ENCODE data around the gene OR52I1. TPM values are rescaled to one million over a fixed set of nuclear protein-coding genes. Genes with fewer than 3 reads are reported as not detected.

OR52I1 gene
- total RNA-seq, 1 donor from 2014 or later = 0.27 TPM

GRCh38 chr11:4559527-4560440, 34.1 kb upstream of the OR52I1 start:
- Mint-ChIP-seq H3K36me3 (ENCODE audit: unreplicated experiment) (peaks cover 17% of the 10 kb centered on the region), H3K4me1 (ENCODE audit: low read depth, unreplicated experiment) (no peaks in the 10 kb centered on the region), H3K9me3 (ENCODE audit: unreplicated experiment) (peaks cover 2% of the 10 kb centered on the region), H3K27me3 (ENCODE audit: unreplicated experiment) (no peaks in the 10 kb centered on the region), H3K27ac (ENCODE audit: unreplicated experiment) (no peak overlapping the region), H3K4me3 (ENCODE audit: unreplicated experiment) (no peak overlapping the region)
- TF ChIP-seq, protein P1, sequence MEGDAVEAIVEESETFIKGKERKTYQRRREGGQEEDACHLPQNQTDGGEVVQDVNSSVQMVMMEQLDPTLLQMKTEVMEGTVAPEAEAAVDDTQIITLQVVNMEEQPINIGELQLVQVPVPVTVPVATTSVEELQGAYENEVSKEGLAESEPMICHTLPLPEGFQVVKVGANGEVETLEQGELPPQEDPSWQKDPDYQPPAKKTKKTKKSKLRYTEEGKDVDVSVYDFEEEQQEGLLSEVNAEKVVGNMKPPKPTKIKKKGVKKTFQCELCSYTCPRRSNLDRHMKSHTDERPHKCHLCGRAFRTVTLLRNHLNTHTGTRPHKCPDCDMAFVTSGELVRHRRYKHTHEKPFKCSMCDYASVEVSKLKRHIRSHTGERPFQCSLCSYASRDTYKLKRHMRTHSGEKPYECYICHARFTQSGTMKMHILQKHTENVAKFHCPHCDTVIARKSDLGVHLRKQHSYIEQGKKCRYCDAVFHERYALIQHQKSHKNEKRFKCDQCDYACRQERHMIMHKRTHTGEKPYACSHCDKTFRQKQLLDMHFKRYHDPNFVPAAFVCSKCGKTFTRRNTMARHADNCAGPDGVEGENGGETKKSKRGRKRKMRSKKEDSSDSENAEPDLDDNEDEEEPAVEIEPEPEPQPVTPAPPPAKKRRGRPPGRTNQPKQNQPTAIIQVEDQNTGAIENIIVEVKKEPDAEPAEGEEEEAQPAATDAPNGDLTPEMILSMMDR (IDR thresholded peaks at IDR 0.05; ENCODE audit: partially characterized antibody, unreplicated experiment) = no peak
- no peak for DNase-seq

DNA sequence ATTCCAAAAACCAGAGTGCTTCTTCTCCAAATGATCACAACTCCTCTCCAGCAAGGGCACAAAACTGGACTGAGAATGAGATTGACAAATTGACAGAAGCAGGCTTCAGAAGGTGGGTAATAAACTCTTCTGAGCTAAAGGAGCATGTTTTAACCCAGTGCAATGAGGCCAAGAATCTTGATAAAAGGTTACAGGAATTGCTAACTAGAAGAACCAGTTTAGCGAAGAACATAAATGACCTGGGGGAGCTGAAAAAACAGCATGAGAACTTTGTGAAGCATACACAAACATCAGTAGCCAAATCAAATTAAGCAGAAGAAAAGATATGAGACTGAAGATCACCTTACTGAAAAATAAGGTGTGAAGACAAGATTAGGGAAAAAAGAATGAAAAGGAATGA, 33.4 kb upstream of the OR52I1 start:
- no peak overlapping the region for H3K27ac Mint-ChIP-seq (ENCODE audit: unreplicated experiment)
- no peaks in the 10 kb centered on the region for H3K4me1 Mint-ChIP-seq (ENCODE audit: low read depth, unreplicated experiment)
- peaks cover 2% of the 10 kb centered on the region for H3K9me3 Mint-ChIP-seq (ENCODE audit: unreplicated experiment)
- H3K36me3 Mint-ChIP-seq (ENCODE audit: unreplicated experiment) = peaks cover 17% of the 10 kb centered on the region
- no peaks in the 10 kb centered on the region for H3K27me3 Mint-ChIP-seq (ENCODE audit: unreplicated experiment)
- TF ChIP-seq, protein P1 (IDR thresholded peaks at IDR 0.05; ENCODE audit: partially characterized antibody, unreplicated experiment) = no peak
- no peak overlapping the region for H3K4me3 Mint-ChIP-seq (ENCODE audit: unreplicated experiment)
- no peak for DNase-seq

GRCh38 chr11:4565371-4565770, 28.5 kb upstream of the OR52I1 start:
- Mint-ChIP-seq H3K9me3 (ENCODE audit: unreplicated experiment) (peaks cover 2% of the 10 kb centered on the region), H3K36me3 (ENCODE audit: unreplicated experiment) (peaks cover 17% of the 10 kb centered on the region), H3K27ac (ENCODE audit: unreplicated experiment) (no peak overlapping the region), H3K4me1 (ENCODE audit: low read depth, unreplicated experiment) (no peaks in the 10 kb centered on the region), H3K4me3 (ENCODE audit: unreplicated experiment) (no peak overlapping the region), H3K27me3 (ENCODE audit: unreplicated experiment) (no peaks in the 10 kb centered on the region)
- no peak for DNase-seq
- TF ChIP-seq, protein P1 (IDR thresholded peaks at IDR 0.05; ENCODE audit: partially characterized antibody, unreplicated experiment) = no peak

DNA sequence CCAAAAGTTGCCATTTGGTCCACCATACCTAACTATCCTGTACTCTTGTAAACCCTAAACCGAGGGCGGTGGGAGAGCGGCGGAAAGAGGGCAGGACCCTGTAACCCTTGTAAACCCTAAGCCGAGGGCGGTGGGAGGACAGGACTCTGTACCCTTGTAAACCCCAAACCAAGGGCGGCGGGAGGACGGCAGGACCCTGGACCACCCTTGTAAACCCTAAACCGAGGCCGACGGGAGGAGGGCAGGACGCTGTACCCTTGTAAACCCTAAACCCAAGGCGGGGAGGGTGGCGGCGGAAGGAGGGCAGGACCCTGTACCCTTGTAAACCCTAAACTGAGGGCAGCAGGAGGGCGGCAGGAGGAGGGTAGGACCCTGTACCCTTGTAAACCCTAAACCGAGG, 24.8 kb upstream of the OR52I1 start:
- H3K27me3 Mint-ChIP-seq (ENCODE audit: unreplicated experiment) = no peaks in the 10 kb centered on the region

More for the DNA sequence above, 24.8 kb upstream of the OR52I1 start:
- Mint-ChIP-seq H3K9me3 (ENCODE audit: unreplicated experiment) (no peaks in the 10 kb centered on the region), H3K36me3 (ENCODE audit: unreplicated experiment) (peaks cover 5% of the 10 kb centered on the region), H3K27ac (ENCODE audit: unreplicated experiment) (no peak overlapping the region), H3K4me3 (ENCODE audit: unreplicated experiment) (no peak overlapping the region), H3K4me1 (ENCODE audit: low read depth, unreplicated experiment) (no peaks in the 10 kb centered on the region)
- DNase-seq = no peak
- TF ChIP-seq, protein P1 (IDR thresholded peaks at IDR 0.05; ENCODE audit: partially characterized antibody, unreplicated experiment) = no peak

All from glutamatergic neuron (in vitro differentiated cells).